Activated CD4-positive, alpha-beta T cell treated with anti-CD3 and anti-CD28 coated beads, Interleukin-2, amount 50 U/mL, for 16 hours (primary cell): Measurements from ENCODE around the gene PDF.
A peak's percentile ranks its signal among the peaks of the same experiment; 100 is the strongest.
"Not testable (repeated sequence)": the region's sequence is repeated elsewhere in the genome, so short reads cannot be mapped to it uniquely, and the experiment has no call there.

Experiments
- DNase-seq: peaks from one replicate; pipeline ENCODE4 v3.0.0-alpha.2; 2020

Gene PDF

DNA sequence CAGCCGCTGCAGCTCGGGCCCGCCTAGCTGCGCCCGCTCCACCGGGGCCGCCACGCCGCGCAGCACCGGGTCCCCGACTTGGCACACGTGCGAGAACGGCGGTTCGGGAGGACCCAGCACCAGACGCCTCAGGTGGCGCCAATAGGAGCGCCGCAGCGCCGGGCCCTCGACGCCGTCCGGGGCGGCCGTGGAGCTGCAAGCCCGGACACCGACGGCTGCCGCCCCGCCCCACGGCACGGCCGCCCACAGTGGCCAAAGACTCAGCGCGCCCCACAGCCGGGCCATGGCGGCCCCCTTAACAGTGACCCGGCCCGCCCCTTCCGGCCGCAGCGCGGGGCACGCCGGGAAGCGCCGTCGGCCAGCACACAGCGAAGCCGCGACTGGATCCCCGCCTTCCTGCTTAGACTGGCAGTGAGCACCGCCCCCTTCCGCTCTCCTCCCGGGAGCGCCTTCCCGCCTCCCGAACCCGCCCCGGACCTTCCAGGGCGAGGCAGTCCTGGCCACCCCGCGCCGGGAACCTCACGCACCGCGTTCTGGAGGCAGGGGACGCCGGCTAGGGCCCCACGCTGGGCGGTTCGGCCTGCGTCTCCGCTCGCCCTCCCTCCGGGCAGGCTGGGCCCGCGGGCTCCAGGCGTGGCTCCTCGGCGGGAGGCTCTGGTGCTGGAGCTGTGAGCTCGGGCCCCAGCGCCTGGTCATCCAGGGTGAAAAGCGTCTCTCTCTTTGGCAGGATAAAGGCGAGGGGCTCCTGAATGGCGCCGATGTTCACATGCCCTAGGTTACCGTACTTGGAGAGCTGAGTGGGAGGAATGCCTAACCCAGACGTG is at the start of gene PDF:
PDF (minus strand) TSS at position 303 of the 824 bp plus-strand sequence; CDS start at position 285, 18 bp downstream.
- peak; percentile 90 for DNase-seq

DNA sequence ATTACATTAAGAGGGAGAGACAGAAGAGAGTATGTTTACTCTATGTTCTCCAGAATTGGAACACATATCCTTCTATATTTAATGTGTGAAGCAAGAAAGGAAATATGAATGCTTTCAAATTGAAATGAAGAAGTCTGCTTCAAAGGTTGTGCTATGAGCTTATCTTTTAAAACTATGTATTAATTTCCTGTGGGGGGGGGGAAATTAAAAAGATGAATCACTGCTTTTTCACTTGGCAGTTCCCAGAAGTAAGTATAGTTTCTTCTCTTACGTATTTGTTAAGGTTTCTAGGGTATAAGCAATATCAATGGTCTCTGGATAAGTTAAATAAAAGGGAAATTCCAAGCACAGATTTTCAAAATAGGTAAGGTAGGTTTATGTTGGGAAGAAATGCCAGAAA is 48.4 kb upstream of the PDF start:
- DNase-seq, result no peak

DNA sequence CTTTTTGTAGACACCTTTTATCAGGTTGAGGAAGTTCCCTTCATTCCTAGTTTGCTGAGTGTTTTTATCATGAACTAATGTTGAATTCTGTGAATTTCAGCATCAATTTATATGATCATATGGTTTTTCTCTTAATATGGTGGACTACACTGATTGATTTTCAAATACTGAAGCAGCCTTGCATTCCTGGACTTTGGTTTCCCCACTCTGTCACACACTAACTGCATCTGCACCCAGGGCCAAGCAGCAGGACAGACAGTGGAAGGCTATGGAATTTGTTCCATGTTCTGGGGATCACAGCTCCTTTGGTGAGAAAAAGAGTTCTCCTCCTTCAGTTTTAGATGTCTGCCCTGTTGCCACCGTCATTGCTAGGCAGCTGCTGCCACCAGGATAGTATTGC is 47.6 kb upstream of the PDF start:
- DNase-seq, result no peak

GRCh38 chr16:69376393-69377059 is 46.1 kb upstream of the PDF start:
- no peak for DNase-seq

DNA sequence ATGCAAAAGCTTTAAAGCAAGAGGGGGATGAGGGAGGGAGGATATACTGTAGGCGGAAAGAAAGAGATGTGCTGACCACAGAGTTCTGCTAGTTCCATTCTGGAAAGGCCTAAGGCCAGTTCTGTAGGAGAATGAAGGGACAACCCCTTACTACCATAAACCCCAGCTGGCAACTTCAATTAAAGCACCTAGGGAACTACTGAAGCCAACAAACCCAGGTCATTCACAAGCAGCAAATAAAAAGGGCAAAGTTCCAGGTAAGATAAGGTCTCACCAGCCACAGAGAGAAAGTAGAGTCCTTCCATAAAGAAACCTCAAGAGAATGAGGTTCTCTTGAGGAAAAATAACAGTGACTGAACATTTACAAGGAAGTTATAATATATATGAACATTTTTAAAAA is 42.6 kb upstream of the PDF start:
- no peak for DNase-seq

- no peak for DNase-seq
These were observed 41.2 kb upstream of the PDF start for GRCh38 chr16:69371564-69371963.

GRCh38 chr16:69368866-69369265 is 38.5 kb upstream of the PDF start:
- no peak for DNase-seq

DNA sequence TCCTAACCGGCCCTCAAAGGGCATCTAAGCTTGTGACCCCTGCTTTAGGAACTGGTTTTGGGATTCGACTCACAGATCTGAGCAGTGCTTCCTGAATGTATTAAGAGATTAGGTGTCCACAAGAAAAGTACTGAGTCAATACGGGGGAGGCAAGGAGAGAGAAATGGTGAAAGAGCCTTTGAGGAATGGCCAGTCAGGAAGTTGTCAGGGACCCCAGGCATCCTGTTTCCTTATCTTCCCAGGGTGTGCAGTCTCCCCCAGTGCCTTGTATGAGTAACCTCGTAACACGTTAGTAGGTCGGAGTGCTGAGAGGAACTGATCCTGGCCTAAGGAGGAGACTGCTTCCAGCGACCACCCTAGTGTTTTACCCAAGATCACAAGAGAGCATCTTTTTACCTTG is 37.6 kb upstream of the PDF start:
- DNase-seq, result no peak

- DNase-seq, result no peak
These were observed 36.0 kb upstream of the PDF start for GRCh38 chr16:69366431-69366830.

- DNase-seq, result no peak
These were observed 35.5 kb upstream of the PDF start for GRCh38 chr16:69365901-69366300.

DNA sequence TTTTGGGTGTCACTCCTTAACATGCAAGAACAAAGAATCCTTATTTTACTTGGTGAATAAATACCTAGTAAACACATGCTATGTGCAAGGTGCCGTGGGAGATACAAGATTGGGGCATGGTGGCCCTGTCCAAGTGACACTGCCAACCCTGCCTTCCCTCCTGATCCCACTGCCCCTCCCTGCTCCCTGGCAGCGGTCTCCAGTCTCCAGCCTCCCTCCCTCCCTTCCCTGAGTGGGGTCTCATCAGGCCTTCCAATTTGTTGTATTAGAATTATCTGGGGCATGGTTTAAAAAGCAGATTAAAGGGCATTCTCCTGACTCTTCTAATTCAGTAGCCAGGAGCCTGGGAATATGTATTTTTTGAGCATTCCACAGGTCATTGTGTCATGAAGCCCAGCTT is 33.7 kb upstream of the PDF start:
- no peak for DNase-seq

DNA sequence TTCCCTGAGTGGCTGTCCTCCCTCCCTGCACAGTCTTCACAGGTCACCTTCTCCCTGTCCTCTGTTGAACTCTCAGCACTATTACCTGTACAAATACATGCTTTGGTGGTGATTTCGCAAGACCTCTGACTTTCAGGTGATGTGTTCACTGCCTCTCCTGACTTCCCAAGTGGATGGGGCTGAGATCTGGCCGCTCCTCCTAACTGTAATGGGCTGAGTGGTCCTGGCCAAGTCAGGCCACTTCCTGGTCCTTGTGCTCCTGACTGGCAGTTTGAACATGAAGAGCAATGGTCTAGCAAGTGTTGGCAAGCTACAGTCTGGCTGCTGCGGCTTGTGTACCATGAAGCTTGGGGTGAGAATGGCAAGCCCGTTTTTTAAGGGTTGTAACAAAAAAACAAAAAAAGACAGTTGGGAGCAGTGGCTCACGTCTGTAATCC is 32.9 kb upstream of the PDF start:
- no peak for DNase-seq

DNA sequence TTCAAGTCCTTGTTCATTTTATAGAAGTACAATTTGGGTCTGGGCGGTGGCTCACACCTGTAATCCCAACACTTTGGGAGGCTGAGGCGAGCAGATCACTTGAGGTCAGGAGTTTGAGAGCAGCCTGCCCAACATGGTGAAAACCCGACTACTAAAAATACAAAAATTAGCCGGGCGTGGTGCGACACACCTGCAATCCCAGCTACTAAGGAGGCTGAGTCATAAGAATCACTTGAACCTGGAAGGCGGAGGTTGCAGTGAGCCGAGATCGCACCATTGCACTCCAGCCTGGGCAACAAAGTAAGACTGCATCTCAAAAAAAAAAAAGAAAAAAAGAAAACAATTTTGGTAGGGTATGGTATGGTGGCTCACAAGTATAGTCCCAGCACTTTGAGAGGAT is 29.7 kb upstream of the PDF start:
- not testable (repeated sequence) for DNase-seq

DNA sequence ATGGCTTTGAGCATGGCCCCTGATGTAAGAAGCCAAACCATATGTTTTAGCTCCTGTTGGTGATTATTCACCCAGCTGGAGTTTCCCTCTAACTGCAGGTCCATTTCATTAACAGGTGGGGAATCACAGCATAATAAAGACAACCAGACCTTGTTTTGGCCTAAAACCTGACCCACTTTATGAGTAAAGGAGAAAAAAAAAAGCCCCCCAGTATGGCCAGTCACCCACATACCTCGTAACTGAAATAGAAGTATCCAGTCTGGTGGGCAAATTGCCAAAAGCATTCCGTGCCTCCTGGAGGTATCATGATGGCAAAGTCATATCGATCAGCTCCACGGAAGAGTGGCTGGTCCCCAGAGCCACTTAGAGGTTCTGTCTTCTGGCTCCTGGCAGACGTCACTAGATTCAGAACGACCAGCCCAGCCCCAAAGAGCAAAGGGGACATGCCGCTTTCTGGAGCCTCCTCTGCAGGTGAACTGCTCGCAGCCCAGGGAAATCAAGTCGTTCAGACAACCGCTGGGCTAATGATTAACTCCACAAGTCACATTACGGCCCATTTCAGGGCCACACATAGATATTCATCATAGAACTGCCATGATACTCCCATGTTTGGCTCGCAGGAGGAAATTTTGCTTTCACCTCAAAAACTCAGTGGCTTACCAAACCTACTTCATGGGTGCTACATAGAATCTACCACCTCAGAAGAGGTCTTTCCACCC is 21.1 kb upstream of the PDF start, which contains the start of gene TMED6:
TMED6 (minus strand) TSS at position 478 of the 719 bp plus-strand sequence; CDS start at position 445, 33 bp downstream.
- DNase-seq, result no peak

GRCh38 chr16:69350536-69351133 is 20.2 kb upstream of the PDF start:
- no peak for DNase-seq

- DNase-seq, result no peak
These were observed 19.1 kb upstream of the PDF start for GRCh38 chr16:69349536-69349935.

DNA sequence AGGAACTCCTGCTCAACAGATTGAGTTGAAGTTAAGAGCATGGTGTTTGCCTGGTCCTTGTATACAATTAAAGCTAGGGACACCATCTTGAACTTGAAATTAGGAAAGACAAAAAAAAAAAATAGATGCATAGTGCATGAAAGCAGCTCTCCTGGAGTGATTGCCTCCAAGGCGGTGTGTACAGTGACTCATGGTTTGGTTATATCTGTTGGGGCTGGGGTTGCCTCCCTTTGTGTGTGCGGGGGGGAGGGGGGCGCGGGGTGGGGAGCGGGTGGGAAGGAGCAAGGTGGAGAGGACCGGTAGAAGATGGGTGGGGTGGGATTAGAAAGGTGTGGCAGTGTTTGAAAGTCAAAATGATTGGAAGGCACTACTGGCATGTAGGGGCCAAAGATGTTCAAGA is 17.8 kb upstream of the PDF start:
- no peak for DNase-seq

DNA sequence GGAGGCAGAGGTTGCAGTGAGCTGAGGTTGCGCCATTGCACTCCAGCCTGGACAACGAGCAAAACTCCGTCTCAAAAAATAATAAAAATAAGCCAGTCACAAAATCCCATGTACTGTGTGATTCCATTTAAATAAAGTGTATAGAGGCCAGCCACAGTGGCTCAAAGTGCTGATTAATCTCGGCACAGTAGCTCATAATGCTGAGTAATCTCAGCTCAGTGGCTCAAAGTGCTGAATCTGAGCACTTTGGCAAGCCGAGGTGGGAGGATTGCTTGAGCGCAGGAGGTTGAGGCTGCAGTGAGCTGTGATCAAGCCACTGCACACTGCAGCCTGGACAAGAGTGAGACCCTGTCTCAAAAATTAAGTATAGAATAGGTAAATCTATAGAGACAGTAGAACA is 16.3 kb upstream of the PDF start:
- peak; percentile 34 for DNase-seq

DNA sequence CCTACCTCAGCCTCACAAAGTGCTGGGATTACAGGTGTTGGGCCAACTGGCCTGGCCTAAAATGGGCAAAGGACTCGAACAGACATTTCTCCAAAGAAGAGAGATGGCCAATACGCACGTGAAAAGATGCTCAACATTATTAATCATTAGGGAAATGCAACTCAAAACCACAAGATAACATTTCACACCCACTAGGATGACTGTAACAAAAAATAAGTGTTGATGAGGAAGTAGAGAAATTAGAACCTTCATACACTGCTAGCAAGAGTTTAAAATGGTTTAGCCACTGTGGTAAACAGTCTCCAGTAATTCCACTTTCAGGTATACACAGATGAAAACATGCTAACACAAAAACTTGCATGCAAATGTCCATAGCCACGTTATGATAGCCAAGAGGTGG is 15.5 kb upstream of the PDF start:
- no peak for DNase-seq

DNA sequence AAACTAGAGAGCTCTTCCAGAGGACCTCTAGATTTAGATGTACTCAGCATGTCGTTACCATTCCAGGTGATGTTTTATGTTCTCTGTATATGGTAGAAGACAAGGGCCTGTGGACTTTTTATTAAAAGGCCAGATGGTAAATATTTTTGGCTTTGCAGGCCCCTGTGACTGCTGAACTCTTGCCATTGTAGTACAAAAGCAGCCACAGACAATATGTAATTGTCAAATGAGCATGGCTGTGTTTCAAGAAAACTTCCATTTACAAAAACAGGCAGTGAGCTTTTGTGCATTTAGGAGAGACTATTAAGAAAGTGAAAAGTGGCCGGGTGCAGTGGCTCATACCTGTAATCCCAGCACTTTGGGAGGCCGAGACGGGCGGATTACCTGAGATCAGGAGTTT is 13.8 kb upstream of the PDF start:
- DNase-seq, result no peak

DNA sequence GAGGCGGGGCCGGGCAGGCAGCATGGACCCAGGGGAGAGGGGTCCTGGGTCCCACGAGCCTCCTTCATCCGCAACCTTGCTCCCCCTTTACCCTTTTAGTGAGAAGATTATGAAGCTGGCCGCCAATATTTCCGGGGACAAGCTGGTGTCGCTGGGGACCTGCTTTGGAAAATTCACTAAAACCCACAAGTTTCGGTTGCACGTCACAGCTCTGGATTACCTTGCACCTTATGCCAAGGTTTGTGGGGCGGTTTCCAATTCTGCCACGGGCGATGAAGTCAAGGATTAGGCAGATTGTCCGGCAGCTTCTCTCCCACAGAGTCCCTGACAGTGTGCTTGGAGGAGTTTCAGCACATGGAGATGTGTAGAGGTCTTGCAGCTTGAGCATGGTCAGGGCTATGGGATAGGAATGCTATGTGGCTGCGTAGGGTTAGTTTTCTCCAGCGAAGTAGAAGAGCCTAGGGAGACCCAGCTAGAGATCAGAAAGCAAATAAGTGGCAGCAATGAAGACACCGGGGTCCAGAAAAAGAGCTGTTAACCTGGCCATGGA is 9.8 kb upstream of the PDF start:
- DNase-seq, result peak; percentile 27

DNA sequence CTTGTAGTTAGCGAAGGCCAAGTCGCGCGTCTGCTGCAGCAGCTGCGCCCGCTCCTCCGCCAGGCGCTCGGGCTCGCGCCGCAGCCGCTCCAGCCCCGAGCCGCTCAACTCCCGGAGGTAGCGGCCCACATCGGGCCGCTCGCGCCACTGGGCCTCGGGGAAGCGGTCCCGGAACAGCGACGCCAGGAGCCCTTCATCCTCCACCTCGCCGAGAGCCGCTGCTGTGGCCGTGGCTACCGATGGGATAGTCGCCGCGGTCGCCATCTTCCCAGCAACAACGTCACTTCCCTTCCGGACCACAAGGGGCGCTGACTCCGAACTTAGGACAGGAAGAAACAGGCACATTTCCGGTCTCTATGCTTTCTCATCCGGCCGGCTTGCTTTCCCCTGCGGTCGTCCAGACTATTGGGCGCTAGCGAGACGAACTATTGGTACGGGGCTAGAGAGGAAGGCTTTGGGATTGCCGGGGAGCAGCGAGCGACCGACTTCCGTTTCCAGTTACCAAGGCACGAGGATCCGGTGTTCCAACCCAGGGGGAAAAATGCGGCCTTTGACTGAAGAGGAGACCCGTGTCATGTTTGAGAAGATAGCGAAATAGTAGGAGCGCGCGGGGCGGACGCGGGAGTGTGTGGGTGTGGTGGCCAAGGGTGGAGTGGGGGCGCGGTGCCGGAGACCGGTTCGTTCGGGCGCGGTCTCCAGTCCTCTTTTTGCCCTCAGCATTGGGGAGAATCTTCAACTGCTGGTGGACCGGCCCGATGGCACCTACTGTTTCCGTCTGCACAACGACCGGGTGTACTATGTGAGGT is 9.1 kb upstream of the PDF start, which contains the start of the genes COG8 and NIP7:
COG8 (minus strand) TSS at position 276 of the 806 bp plus-strand sequence; CDS start at position 264, 12 bp downstream.
NIP7 (plus strand) TSS at position 484 of the 806 bp plus-strand sequence; CDS start at position 542, 58 bp downstream.
- peak; percentile 97 for DNase-seq
